Activated gamma-delta T cell (primary cell): Measurements from ENCODE around the gene SERAC1.
"Not testable (repeated sequence)": the region's sequence is repeated elsewhere in the genome, so short reads cannot be mapped to it uniquely, and the experiment has no call there.

ENCODE experiments used
- DNase-seq: peaks from one replicate; lab custom pipeline; 2025; lab: John Stamatoyannopoulos, UW
- total RNA-seq, 2 donors: gene quantifications; one replicate each; lab custom pipeline; 2026; lab: John Stamatoyannopoulos, UW

Gene SERAC1
- total RNA-seq: 16.9 to 19.7 reads per million in 2 donors

DNA sequence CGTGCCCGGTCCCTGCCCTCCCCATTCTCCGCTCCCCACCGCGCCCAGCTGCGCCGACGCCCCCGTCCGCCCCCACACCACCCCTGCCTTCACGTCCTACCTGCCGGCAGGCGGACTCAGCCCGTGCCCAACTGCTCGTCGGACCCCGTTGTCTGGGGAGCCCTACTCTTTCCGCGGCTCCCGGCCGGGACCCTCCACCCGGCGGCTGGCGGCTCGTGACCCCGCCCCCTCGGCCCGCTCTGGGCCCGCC, at the start of gene SERAC1:
TSS of gene SERAC1 (minus strand) at position 223 of the 250 bp plus-strand sequence. CDS start 9,899 bp downstream, outside the sequence.
- DNase-seq: no peak

GRCh38 chr6:158213925-158214674, 46.0 kb upstream of the SERAC1 start:
- no peak for DNase-seq

DNA sequence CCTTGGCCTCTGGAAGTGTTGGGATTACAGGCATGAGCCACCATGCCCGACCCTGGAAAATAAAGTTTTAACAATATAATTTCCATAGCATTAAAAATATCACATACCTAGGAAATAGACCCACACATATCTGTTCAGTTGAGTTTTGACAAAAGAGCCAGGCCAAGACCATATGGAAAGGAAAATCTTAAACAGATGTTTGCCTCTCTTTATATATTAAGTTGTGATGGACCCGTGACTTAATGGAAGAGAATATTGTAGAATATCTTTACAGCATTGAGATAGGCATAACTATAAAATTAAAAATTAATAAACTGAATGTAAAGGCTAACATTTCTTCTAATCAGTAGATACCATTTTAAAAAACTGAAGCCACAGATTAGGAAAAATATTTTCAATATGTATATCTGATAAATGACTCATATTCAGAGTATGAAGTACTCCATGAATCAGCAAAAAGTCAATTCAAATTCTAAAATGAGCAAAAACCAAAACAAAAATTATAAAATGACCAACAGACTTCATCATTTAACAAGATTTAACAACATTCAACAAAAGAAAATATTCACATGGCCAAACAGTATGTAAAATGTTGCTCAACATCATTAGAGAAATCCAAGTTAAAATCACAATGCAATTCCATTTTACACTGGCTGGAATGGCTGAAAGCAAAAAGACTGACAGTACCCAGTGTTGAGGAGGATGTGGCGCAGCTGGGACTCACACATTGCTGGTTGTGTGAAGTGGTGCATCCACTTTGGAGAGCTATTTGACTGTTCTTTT, 43.4 kb upstream of the SERAC1 start:
- no peak for DNase-seq

GRCh38 chr6:158209582-158210333, 41.7 kb upstream of the SERAC1 start:
- DNase-seq: peak; percentile 5

GRCh38 chr6:158208226-158209030, 40.4 kb upstream of the SERAC1 start:
- DNase-seq: not testable (repeated sequence)

DNA sequence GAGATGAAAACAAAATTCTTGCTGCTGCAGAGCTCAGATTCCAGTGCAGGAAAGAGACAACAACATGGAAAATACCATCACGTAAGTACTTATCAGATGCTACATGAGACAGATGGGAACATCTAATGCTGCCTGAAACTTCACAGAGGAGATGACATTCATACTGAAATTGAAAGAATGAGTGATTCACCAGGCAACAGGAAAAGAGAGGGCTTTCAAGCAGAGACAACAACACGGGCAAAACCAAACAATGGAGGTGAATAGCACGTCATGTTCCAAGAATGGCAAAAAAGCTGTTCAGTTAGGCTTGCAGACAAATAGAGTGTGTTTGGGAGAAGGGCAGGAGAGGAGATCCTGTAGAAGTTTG, 39.3 kb upstream of the SERAC1 start:
- no peak for DNase-seq

- DNase-seq: no peak
Measured at GRCh38 chr6:158206740-158207421, 38.8 kb upstream of the SERAC1 start.

DNA sequence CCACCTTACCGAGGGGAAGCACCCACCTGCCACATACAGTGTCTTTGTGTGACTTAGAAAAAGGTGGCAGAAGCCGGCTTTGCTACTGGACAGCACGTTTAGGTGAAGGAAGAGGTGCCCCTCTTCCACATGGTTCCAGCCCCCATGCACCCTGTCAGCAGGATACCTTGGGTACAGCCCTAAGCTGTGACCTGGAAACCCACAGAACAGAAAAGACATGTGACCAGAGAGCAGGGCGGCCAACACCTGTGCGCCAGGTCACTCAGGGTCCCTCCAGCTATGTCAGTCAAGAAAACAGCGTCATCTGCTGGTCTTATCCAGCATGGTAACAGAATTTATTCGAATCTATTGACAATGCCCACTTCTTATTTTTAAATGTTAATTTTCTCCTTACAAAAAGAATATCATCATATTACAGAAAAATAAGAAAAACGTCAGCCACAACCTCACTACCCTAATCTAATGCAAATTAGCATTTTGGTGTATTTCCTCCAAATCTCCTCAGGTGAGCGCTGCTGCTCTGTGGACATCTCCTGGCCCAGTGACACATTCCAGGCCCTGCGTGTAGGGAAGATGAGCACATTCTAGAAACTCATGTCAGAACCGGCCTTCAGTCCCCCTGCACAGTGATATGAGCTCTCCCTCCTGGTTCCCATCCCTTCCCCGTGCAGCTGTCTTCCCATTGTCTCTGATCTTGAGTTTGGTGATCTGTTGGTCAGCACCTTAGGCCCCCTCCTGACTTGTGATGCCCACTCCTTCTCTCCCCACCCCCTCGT, 37.3 kb upstream of the SERAC1 start:
- no peak for DNase-seq

- no peak for DNase-seq
Measured at GRCh38 chr6:158198461-158198860, 30.4 kb upstream of the SERAC1 start.

- no peak for DNase-seq
Measured at GRCh38 chr6:158194487-158195280, 26.6 kb upstream of the SERAC1 start.

GRCh38 chr6:158191761-158192160, 23.7 kb upstream of the SERAC1 start:
- DNase-seq: no peak

- DNase-seq: no peak
Measured at GRCh38 chr6:158191032-158191431, 23.0 kb upstream of the SERAC1 start.

DNA sequence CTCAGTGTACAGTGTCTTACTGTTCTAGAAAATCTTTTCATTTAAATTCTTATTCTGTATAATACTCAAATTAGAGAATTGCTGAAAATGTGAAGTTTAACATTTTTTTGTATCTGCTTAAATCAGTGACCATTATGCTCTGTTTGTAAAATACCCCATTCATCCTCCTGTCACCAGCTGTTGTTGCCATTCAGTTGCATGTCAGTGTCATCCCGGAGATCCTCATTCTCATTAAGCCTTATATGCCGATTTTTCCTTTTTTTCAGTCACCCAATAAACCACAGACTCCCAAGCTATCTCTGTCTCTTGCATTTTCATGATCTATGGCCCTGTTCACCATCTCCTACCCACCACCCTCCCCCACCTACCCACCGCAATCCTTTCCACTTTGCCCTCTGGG, 20.5 kb upstream of the SERAC1 start:
- no peak for DNase-seq

- no peak for DNase-seq
Measured at GRCh38 chr6:158185729-158186456, 17.8 kb upstream of the SERAC1 start.

- DNase-seq: no peak
Measured at GRCh38 chr6:158184608-158185007, 16.5 kb upstream of the SERAC1 start.

DNA sequence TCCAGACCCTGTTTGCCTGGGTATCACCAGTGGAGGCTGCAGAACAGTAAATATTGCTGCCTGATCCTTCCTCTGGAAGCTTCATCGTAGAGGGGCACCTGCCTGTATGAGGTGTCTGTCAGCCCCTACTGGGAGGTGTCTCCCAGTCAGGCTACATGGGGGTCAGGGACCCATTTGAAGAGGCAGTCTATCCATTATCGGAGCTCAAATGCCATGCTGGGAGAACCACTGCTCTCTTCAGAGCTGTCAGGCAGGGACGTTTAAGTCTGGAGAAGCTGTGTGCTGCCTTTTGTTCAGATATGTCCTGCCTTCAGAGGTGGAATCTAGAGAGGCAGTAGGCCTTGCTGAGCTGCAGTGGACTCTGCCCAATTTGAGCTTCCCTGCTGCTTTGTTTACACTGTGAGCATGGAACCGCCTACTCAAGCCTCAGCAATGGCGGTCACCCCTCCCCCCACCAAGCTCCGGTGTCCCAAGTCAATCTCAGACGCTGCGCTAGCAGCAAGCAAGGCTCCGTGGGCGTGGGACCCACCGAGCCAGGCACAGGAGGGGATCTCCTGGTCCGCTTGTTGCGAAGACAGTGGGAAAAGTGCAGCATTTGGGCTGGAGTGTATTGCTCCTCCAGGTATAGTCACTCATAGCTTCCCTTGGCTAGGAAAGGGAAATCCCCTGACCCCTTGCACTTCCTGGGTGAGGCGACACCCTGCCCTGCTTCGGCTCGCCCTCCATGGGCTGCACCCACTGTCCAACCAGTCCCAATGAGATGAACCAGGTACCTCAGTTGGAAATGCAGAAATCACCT, 15.3 kb upstream of the SERAC1 start:
- DNase-seq: not testable (repeated sequence)

- DNase-seq: not testable (repeated sequence)
Measured at GRCh38 chr6:158177712-158178111, 9.7 kb upstream of the SERAC1 start.

GRCh38 chr6:158175111-158175510, 7.0 kb upstream of the SERAC1 start:
- DNase-seq: no peak
